Mucosa of descending colon (tissue), 3 donors: Measurements from ENCODE around the gene PRR7. TPM values are rescaled to one million over a fixed set of nuclear protein-coding genes. Genes with fewer than 3 reads are reported as not detected.

Experiments
- ATAC-seq: fragments of 200-7000 bp; cut with Tn5 transposase; one replicate; pipeline ENCODE4 v1.9.1; 2020; ENCODE audit warnings: mild to moderate bottlenecking, moderate library complexity
- DNase-seq, 3 donors: peaks; one replicate each; pipeline ENCODE4 v3.0.0-alpha.2; 2020
- H3K36me3 ChIP-seq: fragments of 200-600 bp; one replicate; pipeline ENCODE4 v1.8.0; 2021; ENCODE audit warnings: low read depth, mild to moderate bottlenecking
- H3K4me1 ChIP-seq: fragments of 200-600 bp; one replicate; pipeline ENCODE4 v1.8.0; 2021; ENCODE audit warnings: low read depth, mild to moderate bottlenecking
- H3K4me3 ChIP-seq: fragments of 200-600 bp; one replicate; pipeline ENCODE4 v1.8.0; 2021; ENCODE audit warnings: mild to moderate bottlenecking
- H3K9me3 ChIP-seq: fragments of 200-600 bp; one replicate; pipeline ENCODE4 v1.8.0; 2021; ENCODE audit warnings: mild to moderate bottlenecking
- CTCF ChIP-seq: fragments of 200-600 bp; IDR thresholded peaks from one replicate; pipeline ENCODE4 v1.8.0; 2022; ENCODE audit warnings: antibody characterized with exemption, mild to moderate bottlenecking
- intact Hi-C, 2 donors: fragments of 100-400 bp; cut with DNase I in 1 of 2; cut with micrococcal nuclease in 1 of 2; formaldehyde crosslinking; loops; one replicate each; pipeline versions ENCODE4 v1.11.0 to v1.11.1; 2022; cut with DNase I, micrococcal nuclease
- total RNA-seq, 3 donors: library from RNA; stranded (reverse); fragmentation: NEBNext Ultra II Directional in 2 of 3; extraction: Animal tissue kit (Norgen Biotek cat#: 25700) in 2 of 3; gene quantifications; one replicate each; pipeline versions ENCODE4 v1.2.1 to v1.2.4, GENCODE V29; 2021 to 2023
- donor health status: DM: no; HTN: no; CAD: no; lungs with moderate emphysema.
- donor health status: DM: no; HTN: no; CAD: no.
- donor health status: DM: no; HTN: yes; CAD: no.

The PRR7 gene
- total RNA-seq, 3 donors from 2014 or later: 1.1 to 1.2 (median 1.2) TPM

GRCh38 chr5:177495243-177496060 is 48.8 kb downstream of the PRR7 start:
- TF ChIP-seq CTCF: no peak
- H3K4me1 ChIP-seq: peaks cover 29% of the 10 kb centered on the region
- no peaks in the 10 kb centered on the region for H3K9me3 ChIP-seq
- no peaks in the 10 kb centered on the region for H3K36me3 ChIP-seq
- H3K4me3 ChIP-seq: no peak overlapping the region
- ATAC-seq (no peak), DNase-seq (peak in 2 of 3 donors; percentile 67 to 74)
- intact Hi-C loops: no loop called here

- Histone ChIP-seq H3K9me3 (no peaks in the 10 kb centered on the region), H3K4me1 (peaks cover 29% of the 10 kb centered on the region), H3K4me3 (no peak overlapping the region), H3K36me3 (no peaks in the 10 kb centered on the region)
- intact Hi-C loops: no loop called here
- DNase-seq (no peak), ATAC-seq (no peak)
- no peak for TF ChIP-seq CTCF
These were observed 49.6 kb downstream of the PRR7 start for GRCh38 chr5:177496070-177496726.

GRCh38 chr5:177496727-177497291 is 50.2 kb downstream of the PRR7 start:
- Histone ChIP-seq H3K4me1 (peaks cover 29% of the 10 kb centered on the region), H3K9me3 (no peaks in the 10 kb centered on the region), H3K36me3 (no peaks in the 10 kb centered on the region), H3K4me3 (peak overlapping the region; percentile 26)
- DNase-seq: peak; percentile 41 to 78 (median 69)
- intact Hi-C loops: no loop called here
- TF ChIP-seq CTCF: no peak
- peak; percentile 9 for ATAC-seq

- Histone ChIP-seq H3K9me3 (no peaks in the 10 kb centered on the region), H3K4me1 (peaks cover 29% of the 10 kb centered on the region), H3K36me3 (no peaks in the 10 kb centered on the region), H3K4me3 (peak within 1 kb of the TSS; percentile 26)
- ATAC-seq: peak; percentile 93
- TF ChIP-seq CTCF: no peak
- DNase-seq: peak; percentile 96 to 98 (median 97)
- intact Hi-C loops: no loop called here
These were observed 50.8 kb downstream of the PRR7 start, which contains the start of gene PDLIM7 for GRCh38 chr5:177497292-177498012. TSS of gene PDLIM7 (minus strand) at chr5:177497604. CDS start at chr5:177496512, 1,092 bp downstream.

GRCh38 chr5:177498013-177498787 is 51.6 kb downstream of the PRR7 start:
- Histone ChIP-seq H3K36me3 (no peaks in the 10 kb centered on the region), H3K9me3 (no peaks in the 10 kb centered on the region), H3K4me3 (peak overlapping the region; percentile 26), H3K4me1 (peaks cover 29% of the 10 kb centered on the region)
- ATAC-seq (peak; percentile 18), DNase-seq (peak in 2 of 3 donors; percentile 69 to 75)
- no peak for TF ChIP-seq CTCF
- intact Hi-C loops: no loop called here
